IPS-18c (cell line): Measurements from ENCODE around the gene TMEM132C.

Experiments used
- H3K4me3 ChIP-seq: 2 replicates; pipeline ENCODE4 v1.7.0; 2013; ENCODE audit warnings: low read depth, mild to moderate bottlenecking, low read length, moderate library complexity; ENCODE audit not compliant: insufficient read depth
- H3K9me3 ChIP-seq: one replicate; pipeline ENCODE4 v1.6.1; 2013; ENCODE audit warnings: mild to moderate bottlenecking, low read length, moderate library complexity; ENCODE audit not compliant: control insufficient read depth, insufficient read depth

Gene TMEM132C

GRCh38 chr12:128672893-128673292, 405.9 kb downstream of the TMEM132C start:
- Histone ChIP-seq H3K4me3 (no peak overlapping the region), H3K9me3 (no peaks in the 10 kb centered on the region)

- H3K9me3 ChIP-seq, result no peaks in the 10 kb centered on the region
- no peak overlapping the region for H3K4me3 ChIP-seq
Measured at GRCh38 chr12:128675576-128675975, 408.6 kb downstream of the TMEM132C start.

- Histone ChIP-seq H3K4me3 (no peak overlapping the region), H3K9me3 (no peaks in the 10 kb centered on the region)
Measured at GRCh38 chr12:128680555-128680954, 413.6 kb downstream of the TMEM132C start.

- Histone ChIP-seq H3K9me3 (no peaks in the 10 kb centered on the region), H3K4me3 (no peak overlapping the region)
Measured at GRCh38 chr12:128682548-128683275, 415.7 kb downstream of the TMEM132C start.

GRCh38 chr12:128684352-128684751, 417.4 kb downstream of the TMEM132C start:
- H3K4me3 ChIP-seq, result no peak overlapping the region
- H3K9me3 ChIP-seq, result no peaks in the 10 kb centered on the region

- no peaks in the 10 kb centered on the region for H3K9me3 ChIP-seq
- no peak overlapping the region for H3K4me3 ChIP-seq
Measured at GRCh38 chr12:128685903-128686475, 419.0 kb downstream of the TMEM132C start.

- Histone ChIP-seq H3K4me3 (no peak overlapping the region), H3K9me3 (no peaks in the 10 kb centered on the region)
Measured at GRCh38 chr12:128687851-128688250, 420.9 kb downstream of the TMEM132C start.

GRCh38 chr12:128690641-128691040, 423.7 kb downstream of the TMEM132C start:
- no peaks in the 10 kb centered on the region for H3K9me3 ChIP-seq
- H3K4me3 ChIP-seq, result no peak overlapping the region

GRCh38 chr12:128693115-128693514, 426.1 kb downstream of the TMEM132C start:
- no peaks in the 10 kb centered on the region for H3K9me3 ChIP-seq
- no peak overlapping the region for H3K4me3 ChIP-seq

- Histone ChIP-seq H3K9me3 (no peaks in the 10 kb centered on the region), H3K4me3 (no peak overlapping the region)
Measured at GRCh38 chr12:128693771-128694170, 426.8 kb downstream of the TMEM132C start.

- H3K9me3 ChIP-seq, result no peaks in the 10 kb centered on the region
Measured at GRCh38 chr12:128694445-128694844, 427.5 kb downstream of the TMEM132C start.

GRCh38 chr12:128695697-128696096, 428.7 kb downstream of the TMEM132C start:
- Histone ChIP-seq H3K9me3 (no peaks in the 10 kb centered on the region), H3K4me3 (no peak overlapping the region)

More at GRCh38 chr12:128694445-128694844, 427.5 kb downstream of the TMEM132C start:
- no peak overlapping the region for H3K4me3 ChIP-seq

- Histone ChIP-seq H3K4me3 (no peak overlapping the region), H3K9me3 (no peaks in the 10 kb centered on the region)
Measured at GRCh38 chr12:128698301-128698972, 431.5 kb downstream of the TMEM132C start.

GRCh38 chr12:128699106-128699505, 432.1 kb downstream of the TMEM132C start:
- Histone ChIP-seq H3K9me3 (no peaks in the 10 kb centered on the region), H3K4me3 (no peak overlapping the region)

GRCh38 chr12:128702371-128702770, 435.4 kb downstream of the TMEM132C start:
- Histone ChIP-seq H3K9me3 (no peaks in the 10 kb centered on the region), H3K4me3 (no peak overlapping the region)

- Histone ChIP-seq H3K4me3 (no peak overlapping the region), H3K9me3 (no peaks in the 10 kb centered on the region)
Measured at GRCh38 chr12:128705140-128705539, 438.2 kb downstream of the TMEM132C start.

- no peaks in the 10 kb centered on the region for H3K9me3 ChIP-seq
- no peak overlapping the region for H3K4me3 ChIP-seq
Measured at GRCh38 chr12:128707488-128707887, 440.5 kb downstream of the TMEM132C start.

- Histone ChIP-seq H3K9me3 (no peaks in the 10 kb centered on the region), H3K4me3 (no peak overlapping the region)
Measured at GRCh38 chr12:128708789-128709188, 441.8 kb downstream of the TMEM132C start.
